Gastroesophageal sphincter (tissue), 3 donors: Measurements from ENCODE around the gene THEM5.

Experiments used
- CTCF ChIP-seq, 4 experiments: fragments of 200-600 bp in 2 of 4; fragments of 450-650 bp in 2 of 4; sonication (generic) in 1 of 4; IDR thresholded peaks; one replicate each; pipeline ENCODE4 v1.5.1; 2017 to 2019; ENCODE audit warnings: antibody characterized with exemption in 4 of 4, mild to moderate bottlenecking in 2 of 4, moderate library complexity in 2 of 4
- POLR2A ChIP-seq, 2 donors: fragments of 450-650 bp; IDR thresholded peaks; one replicate each; pipeline ENCODE4 v1.6.1; 2017; ENCODE audit warnings: antibody characterized with exemption in 2 of 2, mild to moderate bottlenecking in 2 of 2, moderate library complexity in 1 of 2
- POLR2AphosphoS5 ChIP-seq: sonication (generic); formaldehyde crosslinking; IDR thresholded peaks from one replicate; pipeline ENCODE4 v1.6.1; 2017; ENCODE audit warnings: antibody characterized with exemption

- no peak for TF ChIP-seq POLR2A (IDR thresholded peaks at IDR 0.05)
- no peak for TF ChIP-seq CTCF (IDR thresholded peaks at IDR 0.05)
- no peak for TF ChIP-seq POLR2AphosphoS5
These were observed 38.7 kb upstream of the THEM5 start for GRCh38 chr1:151892190-151892589.
